Liver (tissue), 9 donors: ENCODE results near the gene JAZF1. TPM values are rescaled to one million over a fixed set of nuclear protein-coding genes. Genes with fewer than 3 reads are reported as not detected.

Experiments
- DNase-seq: peaks from one replicate; pipeline ENCODE4 v3.0.0-alpha.2; 2017; ENCODE audit warnings: low spot score
- H3K27ac ChIP-seq, 2 donors: one replicate each; pipeline ENCODE4 v1.7.0; 2013; ENCODE audit warnings: inconsistent platforms in 2 of 2, low read length in 2 of 2, control low read depth in 1 of 2, low read depth in 1 of 2, mild to moderate bottlenecking in 1 of 2
- H3K27me3 ChIP-seq, 4 donors: one replicate each; pipeline versions ENCODE4 v1.6.1 to v1.7.0; 2013; ENCODE audit warnings: low read length in 3 of 4, inconsistent platforms in 1 of 4, mild to moderate bottlenecking in 1 of 4, moderate library complexity in 1 of 4; ENCODE audit not compliant: control insufficient read depth in 4 of 4, insufficient read depth in 4 of 4
- H3K36me3 ChIP-seq, 4 donors: one replicate each; pipeline versions ENCODE4 v1.6.1 to v1.7.0; 2013; ENCODE audit warnings: low read length in 3 of 4, mild to moderate bottlenecking in 3 of 4, low read depth in 1 of 4, moderate library complexity in 1 of 4; ENCODE audit not compliant: control insufficient read depth in 4 of 4, insufficient read depth in 3 of 4
- H3K4me1 ChIP-seq, 4 donors: one replicate each; pipeline versions ENCODE4 v1.6.1 to v1.7.0; 2013; ENCODE audit warnings: low read length in 3 of 4, mild to moderate bottlenecking in 3 of 4, moderate library complexity in 1 of 4; ENCODE audit not compliant: control insufficient read depth in 4 of 4, insufficient read depth in 4 of 4
- H3K4me3 ChIP-seq, 3 donors: one replicate each; pipeline versions ENCODE4 v1.6.1 to v1.7.0; 2013; ENCODE audit warnings: low read length in 3 of 3, control low read depth in 1 of 3, low read depth in 1 of 3, mild to moderate bottlenecking in 1 of 3
- H3K9ac ChIP-seq, 2 donors: one replicate each; pipeline ENCODE4 v1.7.0; 2013; ENCODE audit warnings: low read length in 2 of 2, mild to moderate bottlenecking in 2 of 2, moderate library complexity in 2 of 2, control low read depth in 1 of 2, low read depth in 1 of 2
- H3K9me3 ChIP-seq, 4 donors: one replicate each; pipeline versions ENCODE4 v1.6.1 to v1.7.0; 2013; ENCODE audit warnings: low read length in 3 of 4; ENCODE audit not compliant: control insufficient read depth in 4 of 4
- ATF3 ChIP-seq: IDR thresholded peaks from 2 replicates; pipeline ENCODE4 v1.6.1; 2016; ENCODE audit warnings: antibody characterized with exemption
- CTCF ChIP-seq: fragments of 150-350 bp; IDR thresholded peaks from 2 replicates; pipeline ENCODE4 v1.5.1; 2017; ENCODE audit warnings: improper control_type of control experiment, low read depth, low read length; ENCODE audit not compliant: missing input control
- EGR1 ChIP-seq, 2 donors: IDR thresholded peaks; 2 replicates each; pipeline ENCODE4 v1.6.1; 2016 to 2018; ENCODE audit warnings: antibody characterized with exemption in 2 of 2, low read depth in 2 of 2
- FOXA1 ChIP-seq: IDR thresholded peaks from 2 replicates; pipeline ENCODE4 v1.6.1; 2016; ENCODE audit warnings: antibody characterized with exemption
- FOXA2 ChIP-seq: IDR thresholded peaks from 2 replicates; pipeline ENCODE4 v1.6.1; 2016; ENCODE audit warnings: antibody characterized with exemption
- GABPA ChIP-seq, 2 donors: IDR thresholded peaks in 1 of 2; conservative IDR thresholded peaks in 1 of 2; 2 replicates each; pipeline ENCODE4 v1.6.1; 2016; ENCODE audit warnings: antibody characterized with exemption in 2 of 2, mild to moderate bottlenecking in 1 of 2, moderate library complexity in 1 of 2
- HNF4A ChIP-seq, 2 donors: conservative IDR thresholded peaks; 2 replicates each; pipeline ENCODE4 v1.6.1; 2016; ENCODE audit warnings: antibody characterized with exemption in 2 of 2, mild to moderate bottlenecking in 2 of 2
- HNF4G ChIP-seq: IDR thresholded peaks from 2 replicates; pipeline ENCODE4 v1.6.1; 2016; ENCODE audit warnings: antibody characterized with exemption
- JUND ChIP-seq, 2 donors: IDR thresholded peaks; 2 replicates each; pipeline ENCODE4 v1.6.1; 2016; ENCODE audit warnings: antibody characterized with exemption in 2 of 2
- MAX ChIP-seq: IDR thresholded peaks from 2 replicates; pipeline ENCODE4 v1.6.1; 2016; ENCODE audit warnings: antibody characterized with exemption
- NR2F2 ChIP-seq: IDR thresholded peaks from 2 replicates; pipeline ENCODE4 v1.6.1; 2016; ENCODE audit warnings: antibody characterized with exemption
- RAD21 ChIP-seq, 2 donors: IDR thresholded peaks; 2 replicates each; pipeline ENCODE4 v1.6.1; 2016; ENCODE audit warnings: antibody characterized with exemption in 2 of 2, mild to moderate bottlenecking in 2 of 2
- REST ChIP-seq: IDR thresholded peaks from 2 replicates; pipeline ENCODE4 v1.6.1; 2016; ENCODE audit warnings: antibody characterized with exemption, mild to moderate bottlenecking
- RXRA ChIP-seq, 2 donors: IDR thresholded peaks; 2 replicates each; pipeline ENCODE4 v1.6.1; 2017 to 2018; ENCODE audit warnings: antibody characterized with exemption in 2 of 2, mild to moderate bottlenecking in 1 of 2
- SP1 ChIP-seq: IDR thresholded peaks from 2 replicates; pipeline ENCODE4 v1.6.1; 2018; ENCODE audit warnings: antibody characterized with exemption, mild to moderate bottlenecking
- TAF1 ChIP-seq: conservative IDR thresholded peaks from 2 replicates; pipeline ENCODE4 v1.6.1; 2016; ENCODE audit warnings: antibody characterized with exemption, mild to moderate bottlenecking
- YY1 ChIP-seq: IDR thresholded peaks from 2 replicates; pipeline ENCODE4 v1.6.1; 2016; ENCODE audit warnings: antibody characterized with exemption, mild to moderate bottlenecking
- ZBTB33 ChIP-seq: IDR thresholded peaks from 2 replicates; pipeline ENCODE4 v1.6.1; 2016; ENCODE audit warnings: antibody characterized with exemption
- WGBS: extraction: QIAGEN DNeasy Blood & Tissue Kit; methylation state at CpG from one replicate; pipeline ENCODE4 v1.1.7; 2013; 5-methylcytosine and 5-hydroxymethylcytosine counted together
- polyA plus RNA-seq, 2 donors: library from polyadenylated mRNA; stranded (reverse) in 1 of 2; unstranded in 1 of 2; fragments of 200-250 nt in 1 of 2; fragments of >200 nt in 1 of 2; fragmentation: Nextera tagmentation in 1 of 2; extraction: Ambion mirVana in 1 of 2; gene quantifications; one replicate each; pipeline versions ENCODE4 v1.2.1 to v1.2.3, GENCODE V29; 2013 to 2015
- total RNA-seq, 2 donors: library from RNA; depleted of rRNA; stranded (reverse); fragments of >200 nt; gene quantifications; one replicate each; pipeline ENCODE4 v1.2.3, GENCODE V29; 2014
- donor health status: healthy.
- donor health status: healthy.
- donor health status: healthy.
- donor health status: healthy.
- donor health status: healthy.

The JAZF1 gene
- total and polyA plus RNA-seq, 4 donors, result 2.7 to 17.8 (median 4.0) TPM

GRCh38 chr7:28020302-28020940 lies 160.2 kb downstream of the JAZF1 start:
- TF ChIP-seq SP1 (no peak), NR2F2 (peak; percentile 59), MAX (no peak), JUND (IDR thresholded peaks at IDR 0.05) (no peak), HNF4A (conservative IDR thresholded peaks at IDR 0.05) (no peak), FOXA1 (no peak), ATF3 (no peak), EGR1 (IDR thresholded peaks at IDR 0.05; ENCODE audit: low read depth in 2 of 2) (no peak), RAD21 (IDR thresholded peaks at IDR 0.05) (peak; percentile 96 to 98), TAF1 (no peak), HNF4G (no peak), FOXA2 (no peak), REST (no peak), YY1 (no peak), ZBTB33 (no peak), CTCF (peak; percentile 91), RXRA (IDR thresholded peaks at IDR 0.05) (no peak), GABPA (IDR thresholded peaks at IDR 0.05 in 1 of 2, conservative IDR thresholded peaks at IDR 0.05 in 1 of 2) (no peak)
- peak; percentile 37 for DNase-seq
- 23% methylated on average over 12 of the region's 12 CpGs for WGBS
- no peak overlapping the region for H3K27ac ChIP-seq
- no peaks in the 10 kb centered on the region for H3K36me3 ChIP-seq
- H3K4me3 ChIP-seq, result no peak overlapping the region
- H3K9ac ChIP-seq, result peak overlapping the region in 1 of 2 donors; percentile 30
- no peaks in the 10 kb centered on the region for H3K27me3 ChIP-seq
- H3K4me1 ChIP-seq, result peaks cover 0 to 3% (median 1%) of the 10 kb centered on the region in 4 donors
- H3K9me3 ChIP-seq, result no peaks in the 10 kb centered on the region
